Heart left ventricle (tissue), 13 donors: ENCODE data around the gene TMEM184C.

Experiments used
- POLR2A ChIP-seq, 2 donors: fragments of 450-650 bp; IDR thresholded peaks; one replicate each; pipeline ENCODE4 v1.6.1; 2017; ENCODE audit warnings: antibody characterized with exemption in 2 of 2, mild to moderate bottlenecking in 2 of 2, moderate library complexity in 2 of 2
- TF ChIP-seq, protein P1 (sequence below), 12 donors: fragments of 200-600 bp; sonication (generic) in 4 of 12; IDR thresholded peaks; one replicate each; pipeline versions ENCODE4 v1.5.0 to v1.8.0; 2018 to 2022; ENCODE audit warnings: antibody characterized with exemption in 12 of 12, mild to moderate bottlenecking in 5 of 12
- donor health status: ischemic (EF 13 %, LVEDD 7.1; RV severe dilation, severe dysfunction).
- donor health status: DM: no; HTN: yes; CAD: no.
- donor health status: DM: no; HTN: no; CAD: no.
- donor health status: ischemic (EF 25% LVEDD 6.9; RV normal size, moderate dysfunction).
- donor health status: ischemic (EF 25% LVEDD 5.7; RV mildly dilated, moderate dysfunction).
- donor health status: ischemic (EF 35%, LVEDD 5.7; RV mildly dilated, moderate dysfunction).
- donor health status: nonischemic (EF 11% LVEDD 7.7; RV severe dilation, severe dysfunction).
- donor health status: DM: yes; HTN: yes; CAD: no.
- donor health status: PGD.
- donor health status: ischemic (EF 29% LVEDD 5.4; RV normal size, mild dysfunction).
- donor health status: nonischemic (EF 23%, LVEDD 6.1; RV moderate dilation, normal function).

GRCh38 chr4:147587041-147587440 lies 30.2 kb upstream of the TMEM184C start:
- TF ChIP-seq, protein P1, sequence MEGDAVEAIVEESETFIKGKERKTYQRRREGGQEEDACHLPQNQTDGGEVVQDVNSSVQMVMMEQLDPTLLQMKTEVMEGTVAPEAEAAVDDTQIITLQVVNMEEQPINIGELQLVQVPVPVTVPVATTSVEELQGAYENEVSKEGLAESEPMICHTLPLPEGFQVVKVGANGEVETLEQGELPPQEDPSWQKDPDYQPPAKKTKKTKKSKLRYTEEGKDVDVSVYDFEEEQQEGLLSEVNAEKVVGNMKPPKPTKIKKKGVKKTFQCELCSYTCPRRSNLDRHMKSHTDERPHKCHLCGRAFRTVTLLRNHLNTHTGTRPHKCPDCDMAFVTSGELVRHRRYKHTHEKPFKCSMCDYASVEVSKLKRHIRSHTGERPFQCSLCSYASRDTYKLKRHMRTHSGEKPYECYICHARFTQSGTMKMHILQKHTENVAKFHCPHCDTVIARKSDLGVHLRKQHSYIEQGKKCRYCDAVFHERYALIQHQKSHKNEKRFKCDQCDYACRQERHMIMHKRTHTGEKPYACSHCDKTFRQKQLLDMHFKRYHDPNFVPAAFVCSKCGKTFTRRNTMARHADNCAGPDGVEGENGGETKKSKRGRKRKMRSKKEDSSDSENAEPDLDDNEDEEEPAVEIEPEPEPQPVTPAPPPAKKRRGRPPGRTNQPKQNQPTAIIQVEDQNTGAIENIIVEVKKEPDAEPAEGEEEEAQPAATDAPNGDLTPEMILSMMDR (IDR thresholded peaks at IDR 0.05): no peak
- no peak for TF ChIP-seq POLR2A (IDR thresholded peaks at IDR 0.05)
